TTC549 (cell line): ENCODE measurements around the gene RXFP3.
"Not testable (repeated sequence)": the region's sequence is repeated elsewhere in the genome, so short reads cannot be mapped to it uniquely, and the experiment has no call there.

ENCODE experiments used
- FAIRE-seq: peaks from 2 replicates; lab custom pipeline; 2012; peaks lifted over from hg19 to GRCh38; lab: Jason Lieb, UNC

RXFP3 gene

GRCh38 chr5:33936381-33937016, at the start of gene RXFP3:
Gene RXFP3, plus strand, starts transcription at chr5:33936386. Its CDS starts 355 bp downstream, at chr5:33936741.
- no peak for FAIRE-seq

GRCh38 chr5:33887268-33887667, 48.9 kb upstream of the RXFP3 start:
- FAIRE-seq: no peak

- FAIRE-seq: no peak
These were observed 47.6 kb upstream of the RXFP3 start for GRCh38 chr5:33888587-33888986.

- FAIRE-seq: no peak
These were observed 45.8 kb upstream of the RXFP3 start for GRCh38 chr5:33890131-33891032.

GRCh38 chr5:33891446-33891787, 44.8 kb upstream of the RXFP3 start:
- no peak for FAIRE-seq

- no peak for FAIRE-seq
These were observed 44.2 kb upstream of the RXFP3 start, which contains the start of gene ADAMTS12 for GRCh38 chr5:33891788-33892619. Gene ADAMTS12, minus strand, starts transcription at chr5:33891990. Its CDS starts 134 bp downstream, at chr5:33891856.

- FAIRE-seq: no peak
These were observed 43.5 kb upstream of the RXFP3 start for GRCh38 chr5:33892620-33893137.

GRCh38 chr5:33894566-33894965, 41.6 kb upstream of the RXFP3 start:
- FAIRE-seq: no peak

GRCh38 chr5:33901156-33901555, 35.0 kb upstream of the RXFP3 start:
- no peak for FAIRE-seq

GRCh38 chr5:33903118-33903517, 33.1 kb upstream of the RXFP3 start:
- no peak for FAIRE-seq

GRCh38 chr5:33905381-33905780, 30.8 kb upstream of the RXFP3 start:
- no peak for FAIRE-seq

GRCh38 chr5:33906248-33906647, 29.9 kb upstream of the RXFP3 start:
- FAIRE-seq: not testable (repeated sequence)

GRCh38 chr5:33914844-33915243, 21.3 kb upstream of the RXFP3 start:
- FAIRE-seq: not testable (repeated sequence)

GRCh38 chr5:33921002-33921401, 15.2 kb upstream of the RXFP3 start:
- FAIRE-seq: no peak

GRCh38 chr5:33925278-33925677, 10.9 kb upstream of the RXFP3 start:
- FAIRE-seq: no peak

GRCh38 chr5:33927685-33928084, 8.5 kb upstream of the RXFP3 start:
- FAIRE-seq: no peak

- no peak for FAIRE-seq
These were observed 7.9 kb upstream of the RXFP3 start for GRCh38 chr5:33928283-33928682.

- no peak for FAIRE-seq
These were observed 6.1 kb upstream of the RXFP3 start for GRCh38 chr5:33929925-33930690.

GRCh38 chr5:33931136-33931535, 5.0 kb upstream of the RXFP3 start:
- FAIRE-seq: no peak

GRCh38 chr5:33933723-33934169, 2.4 kb upstream of the RXFP3 start:
- no peak for FAIRE-seq

- no peak for FAIRE-seq
These were observed 2.0 kb upstream of the RXFP3 start for GRCh38 chr5:33934176-33934575.

GRCh38 chr5:33936004-33936380, 194 bp upstream of the RXFP3 start:
- no peak for FAIRE-seq
